ENCODE results near the gene CLDN19. TPM values are rescaled to one million over a fixed set of nuclear protein-coding genes. Genes with fewer than 3 reads are reported as not detected.
"Not testable (repeated sequence)": the region's sequence is repeated elsewhere in the genome, so short reads cannot be mapped to it uniquely, and the experiment has no call there.

CLDN19 gene
- total RNA-seq, 1 donor from 2014 or later, result not detected

GRCh38 chr1:42765269-42765668, 25.2 kb upstream of the CLDN19 start:
- DNase-seq (ENCODE audit: low spot score), result no peak
- intact Hi-C loops (cut with DNase I), result loop anchor here (5.0 kb wide), 1 partner anchor 83 kb away; the partner anchor contains the start of gene YBX1

GRCh38 chr1:42762269-42762668, 22.2 kb upstream of the CLDN19 start:
- no peak for DNase-seq (ENCODE audit: low spot score)
- intact Hi-C loops (cut with DNase I), result no loop called here

- no peak for DNase-seq (ENCODE audit: low spot score)
- intact Hi-C loops (cut with DNase I), result no loop called here
These were observed 21.5 kb upstream of the CLDN19 start for GRCh38 chr1:42761567-42761966.

GRCh38 chr1:42759114-42759513, 19.1 kb upstream of the CLDN19 start:
- DNase-seq (ENCODE audit: low spot score), result no peak
- intact Hi-C loops (cut with DNase I), result no loop called here

- intact Hi-C loops (cut with DNase I), result no loop called here
- no peak for DNase-seq (ENCODE audit: low spot score)
These were observed 18.6 kb upstream of the CLDN19 start for GRCh38 chr1:42758641-42759040.

GRCh38 chr1:42757892-42758275, 17.8 kb upstream of the CLDN19 start:
- DNase-seq (ENCODE audit: low spot score), result no peak
- intact Hi-C loops (cut with DNase I), result no loop called here

- intact Hi-C loops (cut with DNase I), result no loop called here
- DNase-seq (ENCODE audit: low spot score), result no peak
These were observed 17.2 kb upstream of the CLDN19 start for GRCh38 chr1:42756956-42757891.

- no peak for DNase-seq (ENCODE audit: low spot score)
- intact Hi-C loops (cut with DNase I), result no loop called here
These were observed 13.0 kb upstream of the CLDN19 start for GRCh38 chr1:42753070-42753469.

GRCh38 chr1:42752284-42752683, 12.2 kb upstream of the CLDN19 start:
- intact Hi-C loops (cut with DNase I), result no loop called here
- DNase-seq (ENCODE audit: low spot score), result peak; percentile 50

- DNase-seq (ENCODE audit: low spot score); intact Hi-C loops (cut with DNase I): not testable (repeated sequence)
These were observed 11.6 kb upstream of the CLDN19 start for GRCh38 chr1:42751511-42752070.

GRCh38 chr1:42750041-42750440, 10.0 kb upstream of the CLDN19 start:
- intact Hi-C loops (cut with DNase I), result no loop called here
- peak; percentile 19 for DNase-seq (ENCODE audit: low spot score)

- DNase-seq (ENCODE audit: low spot score), result peak; percentile 33
- intact Hi-C loops (cut with DNase I), result loop anchor here (5.0 to 10.0 kb wide), 2 partner anchors 404 to 601 kb away; no protein-coding TSS in a partner anchor
These were observed 8.7 kb upstream of the CLDN19 start for GRCh38 chr1:42748461-42749410.

- intact Hi-C loops (cut with DNase I), result loop anchor here (5.0 to 10.0 kb wide), 2 partner anchors 403 to 601 kb away; no protein-coding TSS in a partner anchor
These were observed 8.0 kb upstream of the CLDN19 start for GRCh38 chr1:42748021-42748420.

GRCh38 chr1:42747125-42747524, 7.1 kb upstream of the CLDN19 start:
- DNase-seq (ENCODE audit: low spot score), result peak; percentile 61
- intact Hi-C loops (cut with DNase I), result loop anchor here (2.0 to 10.0 kb wide), 3 partner anchors 168 to 600 kb away; no protein-coding TSS in a partner anchor

More at GRCh38 chr1:42748021-42748420, 8.0 kb upstream of the CLDN19 start:
- peak; percentile 57 for DNase-seq (ENCODE audit: low spot score)

- intact Hi-C loops (cut with DNase I), result loop anchor here (2.0 to 10.0 kb wide), 3 partner anchors 168 to 599 kb away; no protein-coding TSS in a partner anchor
- peak; percentile 63 for DNase-seq (ENCODE audit: low spot score)
These were observed 6.5 kb upstream of the CLDN19 start for GRCh38 chr1:42746436-42747105.

- intact Hi-C loops (cut with DNase I), result loop anchor here (2.0 to 10.0 kb wide), 3 partner anchors 167 to 599 kb away; no protein-coding TSS in a partner anchor
- DNase-seq (ENCODE audit: low spot score), result no peak
These were observed 5.8 kb upstream of the CLDN19 start for GRCh38 chr1:42745851-42746250.

GRCh38 chr1:42744148-42744413, 4.0 kb upstream of the CLDN19 start:
- no peak for DNase-seq (ENCODE audit: low spot score)
- intact Hi-C loops (cut with DNase I), result loop anchor here (10.0 kb wide), 1 partner anchor 399 kb away; no protein-coding TSS in a partner anchor

GRCh38 chr1:42743317-42744147, 3.5 kb upstream of the CLDN19 start:
- intact Hi-C loops (cut with DNase I), result loop anchor here (10.0 kb wide), 1 partner anchor 399 kb away; no protein-coding TSS in a partner anchor
- peak; percentile 66 for DNase-seq (ENCODE audit: low spot score)

Measured in cardiac septum (tissue), 1 donor.